CD14-positive monocyte (primary cell): ENCODE data around the gene NSMCE1. TPM values are rescaled to one million over a fixed set of nuclear protein-coding genes. Genes with fewer than 3 reads are reported as not detected.

ENCODE experiments used
- DNase-seq, 3 donors: peaks; one replicate each; pipeline ENCODE4 v3.0.0-alpha.2; 2011 to 2022
- H2AFZ ChIP-seq: 2 replicates; pipeline ENCODE4 v1.6.0; 2012; ENCODE audit warnings: mild to moderate bottlenecking, low read depth, low read length, inconsistent platforms; ENCODE audit not compliant: insufficient read depth, poor library complexity, severe bottlenecking
- H3K27ac ChIP-seq, 2 donors: 1 replicate in 1 of 2; 2 replicates in 1 of 2; pipeline ENCODE4 v1.5.1; 2012 to 2013; ENCODE audit warnings: low read length in 2 of 2, control low read depth in 1 of 2, inconsistent platforms in 1 of 2, low read depth in 1 of 2, mild to moderate bottlenecking in 1 of 2
- H3K27me3 ChIP-seq, 2 donors: one replicate each; pipeline versions ENCODE4 v1.6.0 to v1.6.1; 2011 to 2013; ENCODE audit warnings: low read length in 2 of 2; ENCODE audit not compliant: control insufficient read depth in 2 of 2, insufficient read depth in 2 of 2
- H3K36me3 ChIP-seq, 2 donors: replicated peaks in 1 of 2; 1 replicate in 1 of 2; 2 replicates in 1 of 2; pipeline versions ENCODE4 v1.5.1 to v1.6.1; 2012 to 2013; ENCODE audit warnings: low read length in 2 of 2, control low read depth in 1 of 2, inconsistent platforms in 1 of 2, mild to moderate bottlenecking in 1 of 2; ENCODE audit not compliant: insufficient read depth in 2 of 2, control insufficient read depth in 1 of 2
- H3K4me1 ChIP-seq, 2 donors: 1 replicate in 1 of 2; 2 replicates in 1 of 2; pipeline versions ENCODE4 v1.5.1 to v1.6.1; 2012 to 2013; ENCODE audit warnings: low read length in 2 of 2, control low read depth in 1 of 2, inconsistent platforms in 1 of 2, mild to moderate bottlenecking in 1 of 2, moderate library complexity in 1 of 2; ENCODE audit not compliant: insufficient read depth in 2 of 2, control insufficient read depth in 1 of 2
- H3K4me2 ChIP-seq: replicated peaks from 2 replicates; pipeline ENCODE3; 2012; ENCODE audit warnings: low read length, moderate library complexity, mild to moderate bottlenecking; ENCODE audit not compliant: poor library complexity, severe bottlenecking; ENCODE audit errors: extremely low read depth
- H3K4me3 ChIP-seq, 3 experiments: fragments of 200-600 bp in 1 of 3; sonication (generic) in 1 of 3; replicated peaks in 1 of 3; 1 replicate in 2 of 3; 2 replicates in 1 of 3; pipeline ENCODE4 v1.5.1; 2011 to 2013; ENCODE audit warnings: low read length in 3 of 3, mild to moderate bottlenecking in 3 of 3, control low read depth in 2 of 3, low read depth in 2 of 3, inconsistent platforms in 1 of 3, moderate library complexity in 1 of 3
- H3K79me2 ChIP-seq: 2 replicates; pipeline ENCODE4 v1.6.0; 2012; ENCODE audit warnings: mild to moderate bottlenecking, control low read depth, inconsistent platforms, low read length, moderate library complexity; ENCODE audit not compliant: insufficient read depth
- H3K9ac ChIP-seq: 2 replicates; pipeline ENCODE4 v1.6.0; 2017; ENCODE audit warnings: low read length, mild to moderate bottlenecking; ENCODE audit not compliant: insufficient read depth, poor library complexity, severe bottlenecking
- H3K9me3 ChIP-seq, 2 donors: replicated peaks in 1 of 2; 1 replicate in 1 of 2; 2 replicates in 1 of 2; pipeline versions ENCODE4 v1.5.1 to v1.6.1; 2012 to 2013; ENCODE audit warnings: low read length in 2 of 2, control low read depth in 1 of 2; ENCODE audit not compliant: control insufficient read depth in 1 of 2, insufficient read depth in 1 of 2
- H4K20me1 ChIP-seq: 2 replicates; pipeline ENCODE4 v1.6.0; 2012; ENCODE audit warnings: mild to moderate bottlenecking, low read length, control low read depth, moderate library complexity; ENCODE audit not compliant: insufficient read depth
- H3K27ac Mint-ChIP-seq, 7 donors: one replicate each; pipeline ENCODE4 v1.8.0; 2020; ENCODE audit warnings: mild to moderate bottlenecking in 7 of 7, mixed read lengths in 7 of 7, moderate library complexity in 6 of 7, inconsistent platforms in 2 of 7
- H3K27me3 Mint-ChIP-seq, 3 donors: one replicate each; pipeline ENCODE4 v1.8.0; 2021 to 2022; ENCODE audit warnings: low read depth in 3 of 3, mild to moderate bottlenecking in 3 of 3, mixed read lengths in 3 of 3, moderate library complexity in 3 of 3, inconsistent platforms in 1 of 3
- H3K36me3 Mint-ChIP-seq, 2 donors: one replicate each; pipeline ENCODE4 v1.8.0; 2020; ENCODE audit warnings: mixed read lengths in 2 of 2, inconsistent platforms in 1 of 2, mild to moderate bottlenecking in 1 of 2
- H3K4me1 Mint-ChIP-seq: one replicate; pipeline ENCODE4 v1.8.0; 2020; ENCODE audit warnings: mild to moderate bottlenecking, mixed read lengths
- H3K4me3 Mint-ChIP-seq, 2 donors: one replicate each; pipeline ENCODE4 v1.8.0; 2020; ENCODE audit warnings: mild to moderate bottlenecking in 2 of 2, mixed read lengths in 2 of 2, moderate library complexity in 1 of 2
- H3K9me3 Mint-ChIP-seq, 7 donors: one replicate each; pipeline ENCODE4 v1.8.0; 2020 to 2022; ENCODE audit warnings: mixed read lengths in 7 of 7, mild to moderate bottlenecking in 6 of 7, moderate library complexity in 6 of 7, inconsistent platforms in 2 of 7
- WGBS: methylation state at CpG from one replicate; pipeline ENCODE4 v1.1.5; 2013; ENCODE audit warnings: missing lambda C conversion rate; ENCODE audit not compliant: insufficient coverage; 5-methylcytosine and 5-hydroxymethylcytosine counted together
- intact Hi-C, 2 donors: fragments of 100-400 bp; cut with micrococcal nuclease; formaldehyde crosslinking; loops; one replicate each; pipeline versions ENCODE4 v1.15.0 to v1.15.1; 2023
- polyA plus RNA-seq, 3 donors: library from polyadenylated mRNA; depleted of rRNA in 1 of 3; unstranded in 2 of 3; stranded (reverse) in 1 of 3; fragments of 300-500 nt in 2 of 3; fragments of >200 nt in 1 of 3; fragmentation: Illumina TruSeq in 2 of 3; gene quantifications; 1 replicate in 2 of 3; 2 replicates in 1 of 3; pipeline ENCODE4 v1.2.3, GENCODE V29; 2012 to 2021
- TF ChIP-seq, protein P1 (sequence below): fragments of 200-600 bp; IDR thresholded peaks from one replicate; pipeline ENCODE4 v1.8.0; 2022; ENCODE audit warnings: antibody characterized with exemption, mild to moderate bottlenecking

Gene NSMCE1
- polyA plus RNA-seq, 3 donors, result 19.6 to 85.2 (median 82.6) TPM

GRCh38 chr16:27287887-27288286 lies 19.3 kb upstream of the NSMCE1 start:
- Histone ChIP-seq H3K36me3 (no peaks in the 10 kb centered on the region), H3K4me3 (no peak overlapping the region), H3K4me1 (peaks cover 39 to 45% of the 10 kb centered on the region in 2 donors), H3K79me2 (no peaks in the 10 kb centered on the region), H3K9me3 (no peaks in the 10 kb centered on the region), H2AFZ (no peak overlapping the region), H3K27ac (peak overlapping the region; percentile 64 to 79), H3K9ac (no peak overlapping the region), H3K4me2 (no peak overlapping the region), H3K27me3 (no peaks in the 10 kb centered on the region), H4K20me1 (no peaks in the 10 kb centered on the region)
- WGBS, result 4% methylated on average over 4 of the region's 11 CpGs
- peak; percentile 74 to 86 (median 79) for DNase-seq
- Mint-ChIP-seq H3K36me3 (peaks cover 9 to 11% of the 10 kb centered on the region in 2 donors), H3K27me3 (peaks cover 0 to 9% (median 1%) of the 10 kb centered on the region in 3 donors), H3K4me3 (peak overlapping the region in 1 of 2 donors; percentile 37), H3K27ac (peak overlapping the region; percentile 91 to 97 (median 96)), H3K4me1 (peaks cover 45% of the 10 kb centered on the region), H3K9me3 (peaks cover 0 to 12% (median 0%) of the 10 kb centered on the region in 7 donors)
- intact Hi-C loops, result no loop called here
- TF ChIP-seq, protein P1, sequence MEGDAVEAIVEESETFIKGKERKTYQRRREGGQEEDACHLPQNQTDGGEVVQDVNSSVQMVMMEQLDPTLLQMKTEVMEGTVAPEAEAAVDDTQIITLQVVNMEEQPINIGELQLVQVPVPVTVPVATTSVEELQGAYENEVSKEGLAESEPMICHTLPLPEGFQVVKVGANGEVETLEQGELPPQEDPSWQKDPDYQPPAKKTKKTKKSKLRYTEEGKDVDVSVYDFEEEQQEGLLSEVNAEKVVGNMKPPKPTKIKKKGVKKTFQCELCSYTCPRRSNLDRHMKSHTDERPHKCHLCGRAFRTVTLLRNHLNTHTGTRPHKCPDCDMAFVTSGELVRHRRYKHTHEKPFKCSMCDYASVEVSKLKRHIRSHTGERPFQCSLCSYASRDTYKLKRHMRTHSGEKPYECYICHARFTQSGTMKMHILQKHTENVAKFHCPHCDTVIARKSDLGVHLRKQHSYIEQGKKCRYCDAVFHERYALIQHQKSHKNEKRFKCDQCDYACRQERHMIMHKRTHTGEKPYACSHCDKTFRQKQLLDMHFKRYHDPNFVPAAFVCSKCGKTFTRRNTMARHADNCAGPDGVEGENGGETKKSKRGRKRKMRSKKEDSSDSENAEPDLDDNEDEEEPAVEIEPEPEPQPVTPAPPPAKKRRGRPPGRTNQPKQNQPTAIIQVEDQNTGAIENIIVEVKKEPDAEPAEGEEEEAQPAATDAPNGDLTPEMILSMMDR, result no peak

DNA sequence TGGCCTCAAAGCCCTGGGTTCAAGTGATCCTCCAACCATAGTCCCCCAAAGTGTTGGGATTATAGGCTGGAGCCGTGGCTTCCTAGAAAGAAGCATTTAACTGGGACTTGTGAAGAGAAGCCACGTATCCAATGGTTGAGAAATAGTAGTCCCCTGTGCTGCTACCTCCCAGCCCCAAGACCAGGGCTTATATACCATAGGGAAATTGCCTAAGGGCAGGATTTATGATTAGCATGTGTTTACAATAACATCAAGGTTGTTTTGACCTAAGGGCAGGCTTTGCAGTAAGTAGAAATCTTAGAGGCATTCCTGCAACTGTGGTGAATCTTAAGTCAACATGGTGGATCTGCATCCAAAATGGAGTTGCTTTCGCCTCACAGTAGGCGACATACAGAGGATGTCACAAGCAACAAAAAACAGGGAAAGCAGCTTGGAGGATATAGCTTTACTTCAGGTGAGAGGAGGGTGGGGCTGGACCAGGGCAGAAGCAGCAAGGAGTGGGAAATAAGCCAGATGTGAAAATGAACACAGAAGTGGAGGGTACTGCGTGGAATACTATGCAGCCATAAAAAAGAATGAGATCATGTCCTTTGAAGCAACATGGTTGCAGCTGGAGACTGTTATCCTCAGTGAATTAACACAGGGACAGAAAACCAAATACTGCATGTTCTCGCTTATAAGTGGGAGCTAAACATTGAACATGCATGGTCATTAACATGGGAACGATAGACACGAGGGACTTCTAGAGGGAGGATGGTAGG lies 18.7 kb upstream of the NSMCE1 start:
- no peak overlapping the region for H3K4me3 Mint-ChIP-seq
- peaks cover 10 to 11% of the 10 kb centered on the region in 2 donors for H3K36me3 Mint-ChIP-seq
- no peak overlapping the region for H3K9ac ChIP-seq
- H2AFZ ChIP-seq, result no peak overlapping the region
- DNase-seq, result no peak
- H3K27me3 ChIP-seq, result no peaks in the 10 kb centered on the region
- H3K4me3 ChIP-seq, result no peak overlapping the region
- TF ChIP-seq, protein P1, result no peak
- no peaks in the 10 kb centered on the region for H3K9me3 ChIP-seq
- peaks cover 41 to 45% of the 10 kb centered on the region in 2 donors for H3K4me1 ChIP-seq
- no peaks in the 10 kb centered on the region for H3K36me3 ChIP-seq
- peak overlapping the region; percentile 64 to 79 for H3K27ac ChIP-seq
- peaks cover 0 to 9% (median 1%) of the 10 kb centered on the region in 3 donors for H3K27me3 Mint-ChIP-seq
- peaks cover 45% of the 10 kb centered on the region for H3K4me1 Mint-ChIP-seq
- H3K9me3 Mint-ChIP-seq, result peaks cover 0 to 12% (median 0%) of the 10 kb centered on the region in 7 donors
- peak overlapping the region; percentile 91 to 97 (median 96) for H3K27ac Mint-ChIP-seq
- 87% methylated on average over 5 of the region's 8 CpGs for WGBS
- H3K79me2 ChIP-seq, result no peaks in the 10 kb centered on the region
- no peak overlapping the region for H3K4me2 ChIP-seq
- no peaks in the 10 kb centered on the region for H4K20me1 ChIP-seq
- intact Hi-C loops, result no loop called here
